Stimulated activated CD4-positive, alpha-beta T cell treated with anti-CD3 and anti-CD28 coated beads, Interleukin-1b, Interleukin-23, amount 100 ng/mL, for 1 hour (primary cell): ENCODE results near the gene NTMT2.
"Not testable (repeated sequence)": the region's sequence is repeated elsewhere in the genome, so short reads cannot be mapped to it uniquely, and the experiment has no call there.

Experiments
- DNase-seq, 2 donors: peaks; one replicate each; pipeline ENCODE4 v3.0.0-alpha.2; 2020; ENCODE audit warnings: low read depth in 2 of 2

Gene NTMT2

GRCh38 chr1:170145770-170146676 is at the start of gene NTMT2:
Gene NTMT2 (plus strand): TSS chr1:170145959. CDS start chr1:170146108, 149 bp downstream.
- DNase-seq = no peak

- no peak for DNase-seq
These were observed 49.6 kb upstream of the NTMT2 start for GRCh38 chr1:170095976-170096748.

- DNase-seq = no peak
These were observed 48.9 kb upstream of the NTMT2 start for GRCh38 chr1:170096806-170097340.

- no peak for DNase-seq
These were observed 48.3 kb upstream of the NTMT2 start for GRCh38 chr1:170097449-170097948.

GRCh38 chr1:170113140-170113539 is 32.6 kb upstream of the NTMT2 start:
- DNase-seq = not testable (repeated sequence)

- DNase-seq = no peak
These were observed 30.9 kb upstream of the NTMT2 start for GRCh38 chr1:170114906-170115305.

GRCh38 chr1:170122366-170122765 is 23.4 kb upstream of the NTMT2 start:
- DNase-seq = no peak

- DNase-seq = no peak
These were observed 20.5 kb upstream of the NTMT2 start for GRCh38 chr1:170125269-170125668.

- DNase-seq = no peak
These were observed 19.1 kb upstream of the NTMT2 start for GRCh38 chr1:170126696-170127095.

GRCh38 chr1:170131450-170131849 is 14.3 kb upstream of the NTMT2 start:
- no peak for DNase-seq

- DNase-seq = no peak
These were observed 13.8 kb upstream of the NTMT2 start for GRCh38 chr1:170131984-170132383.

GRCh38 chr1:170133766-170134495 is 11.8 kb upstream of the NTMT2 start:
- DNase-seq = no peak

- DNase-seq = no peak
These were observed 11.2 kb upstream of the NTMT2 start for GRCh38 chr1:170134521-170134920.

- no peak for DNase-seq
These were observed 5.4 kb upstream of the NTMT2 start for GRCh38 chr1:170140371-170140770.

GRCh38 chr1:170145061-170145460 is 698 bp upstream of the NTMT2 start:
- no peak for DNase-seq

GRCh38 chr1:170146720-170147263 is 1.0 kb downstream of the NTMT2 start:
- no peak for DNase-seq

GRCh38 chr1:170149241-170149640 is 3.5 kb downstream of the NTMT2 start:
- DNase-seq = no peak

GRCh38 chr1:170150016-170150415 is 4.3 kb downstream of the NTMT2 start:
- no peak for DNase-seq

- DNase-seq = no peak
These were observed 5.2 kb downstream of the NTMT2 start for GRCh38 chr1:170150921-170151320.

GRCh38 chr1:170153417-170153816 is 7.7 kb downstream of the NTMT2 start:
- DNase-seq = no peak

- DNase-seq = no peak
These were observed 9.3 kb downstream of the NTMT2 start for GRCh38 chr1:170155055-170155454.
